Measurements from ENCODE around the gene ANAPC1.
A peak's percentile ranks its signal among the peaks of the same experiment; 100 is the strongest.
"Not testable (repeated sequence)": the region's sequence is repeated elsewhere in the genome, so short reads cannot be mapped to it uniquely, and the experiment has no call there.

The ANAPC1 gene

DNA sequence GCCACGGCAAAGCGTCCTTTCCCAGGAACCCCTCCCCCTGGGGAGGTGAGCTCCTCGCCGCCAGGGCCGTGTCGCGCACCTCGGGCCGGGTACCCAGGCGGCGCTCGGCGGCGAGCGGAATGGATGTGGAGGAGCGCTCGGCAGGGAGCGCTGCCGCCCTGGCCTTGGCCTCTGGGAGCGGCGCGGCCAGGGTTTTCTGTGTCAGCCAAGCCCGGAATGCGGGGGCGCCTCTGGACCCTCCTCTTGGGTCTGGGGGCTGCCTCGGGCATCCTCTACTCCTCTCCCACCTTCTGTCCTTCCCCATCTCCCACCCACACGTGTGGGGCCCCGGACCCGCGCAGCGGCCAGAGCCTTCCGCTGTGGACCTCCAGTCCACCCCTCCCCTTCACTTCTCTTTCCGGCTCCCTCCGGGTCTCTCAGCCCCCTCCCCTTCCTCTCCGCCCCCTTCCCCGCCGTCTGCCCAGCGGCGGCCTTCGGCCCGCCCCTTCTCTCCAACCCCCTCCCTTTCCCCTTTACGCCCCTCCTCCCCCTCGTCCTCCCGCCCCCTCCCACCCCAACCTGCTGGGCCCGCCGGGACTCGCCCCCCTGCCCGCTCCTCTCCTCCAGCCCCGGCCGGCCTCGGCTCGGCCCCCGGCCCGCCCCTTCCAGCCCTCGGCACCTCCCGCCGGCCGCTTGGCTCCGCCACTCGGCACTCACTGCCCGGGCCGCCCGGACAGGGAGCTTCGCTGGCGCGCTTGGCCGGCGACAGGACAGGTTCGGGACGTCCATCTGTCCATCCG lies 14.1 kb upstream of the ANAPC1 start, which contains the start of gene MERTK:
Gene MERTK, plus strand, starts transcription at position 684 of the 779 bp plus-strand sequence. CDS start 129 bp downstream, outside the sequence.
- Mint-ChIP-seq H3K4me1 (peaks cover 10% of the 10 kb centered on the region), H3K36me3 (no peaks in the 10 kb centered on the region), H3K27me3 (peaks cover 14% of the 10 kb centered on the region), H3K4me3 (peak within 1 kb of the TSS; percentile 70), H3K27ac (no peak within 1 kb of the TSS), H3K9me3 (no peaks in the 10 kb centered on the region)
- peak; percentile 84 for ATAC-seq (ENCODE audit: low read depth)
- DNase-seq (ENCODE audit: low spot score in 2 of 2), result peak; percentile 33 to 56

DNA sequence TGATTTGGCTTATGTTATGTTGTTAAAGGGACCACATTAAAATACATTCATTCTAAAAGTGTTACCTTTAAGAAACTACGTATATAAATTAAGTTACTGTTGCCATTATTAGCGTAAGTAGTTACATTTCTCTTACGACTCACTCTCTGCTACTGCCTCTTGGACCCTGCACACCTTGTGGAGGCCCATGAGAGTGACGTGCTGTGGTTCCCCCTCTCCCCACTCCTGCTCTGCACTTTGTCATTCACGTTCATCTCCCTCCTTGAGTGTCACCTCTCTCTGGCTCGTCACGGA lies 13.6 kb upstream of the ANAPC1 start:
- H3K4me1 Mint-ChIP-seq, result peaks cover 10% of the 10 kb centered on the region
- H3K9me3 Mint-ChIP-seq, result no peaks in the 10 kb centered on the region
- DNase-seq (ENCODE audit: low spot score in 2 of 2) (no peak), ATAC-seq (ENCODE audit: low read depth) (peak; percentile 44)
- peak overlapping the region; percentile 59 for H3K4me3 Mint-ChIP-seq
- H3K27ac Mint-ChIP-seq, result no peak overlapping the region
- H3K36me3 Mint-ChIP-seq, result no peaks in the 10 kb centered on the region
- H3K27me3 Mint-ChIP-seq, result peaks cover 13% of the 10 kb centered on the region

DNA sequence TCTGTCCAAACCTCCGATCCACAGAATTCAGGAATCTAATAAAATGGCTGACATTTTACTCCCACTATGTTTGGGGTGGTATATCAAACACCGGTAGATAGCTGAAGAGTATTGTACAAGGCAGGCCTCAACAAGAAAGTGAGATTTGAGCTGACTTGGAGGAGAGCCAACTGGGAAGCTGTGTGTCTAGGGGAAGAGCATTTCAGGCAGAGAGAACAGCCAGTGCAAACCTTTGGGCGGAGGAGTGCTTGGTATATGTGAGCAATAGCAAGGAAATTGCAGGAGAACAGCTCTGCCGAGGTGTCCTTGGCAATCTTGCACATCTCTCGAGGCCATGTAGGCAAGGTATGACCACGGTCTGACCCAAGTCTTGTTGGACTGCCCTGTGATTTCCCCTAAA lies 12.6 kb upstream of the ANAPC1 start:
- Mint-ChIP-seq H3K36me3 (no peaks in the 10 kb centered on the region), H3K4me3 (no peak overlapping the region), H3K27ac (no peak overlapping the region), H3K27me3 (peaks cover 13% of the 10 kb centered on the region), H3K9me3 (no peaks in the 10 kb centered on the region), H3K4me1 (peaks cover 10% of the 10 kb centered on the region)
- ATAC-seq (ENCODE audit: low read depth) (no peak), DNase-seq (ENCODE audit: low spot score in 2 of 2) (no peak)

DNA sequence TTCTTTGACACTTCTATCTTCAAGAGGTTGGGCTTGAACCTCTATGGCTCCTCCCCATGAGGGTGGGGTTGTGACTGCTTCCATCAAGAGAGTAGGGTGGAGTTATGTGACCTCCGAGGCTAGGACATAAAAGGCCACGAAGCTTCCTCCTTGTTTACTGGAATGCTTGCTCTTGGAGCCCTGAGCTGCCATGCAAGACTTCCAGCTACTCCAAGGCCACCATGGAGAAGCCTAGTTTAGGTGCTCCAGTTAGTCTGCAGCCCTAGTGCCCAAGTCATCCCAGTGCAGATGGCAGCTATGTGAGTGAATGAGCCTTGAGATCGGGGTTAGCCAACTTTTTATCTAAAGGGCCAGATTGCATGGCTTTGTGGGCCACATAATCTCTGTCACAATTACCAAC lies 12.0 kb upstream of the ANAPC1 start:
- ATAC-seq (ENCODE audit: low read depth) (no peak), DNase-seq (ENCODE audit: low spot score in 2 of 2) (no peak)
- peaks cover 10% of the 10 kb centered on the region for H3K4me1 Mint-ChIP-seq
- H3K27ac Mint-ChIP-seq, result no peak overlapping the region
- no peak overlapping the region for H3K4me3 Mint-ChIP-seq
- H3K27me3 Mint-ChIP-seq, result peaks cover 13% of the 10 kb centered on the region
- no peaks in the 10 kb centered on the region for H3K9me3 Mint-ChIP-seq
- H3K36me3 Mint-ChIP-seq, result no peaks in the 10 kb centered on the region

DNA sequence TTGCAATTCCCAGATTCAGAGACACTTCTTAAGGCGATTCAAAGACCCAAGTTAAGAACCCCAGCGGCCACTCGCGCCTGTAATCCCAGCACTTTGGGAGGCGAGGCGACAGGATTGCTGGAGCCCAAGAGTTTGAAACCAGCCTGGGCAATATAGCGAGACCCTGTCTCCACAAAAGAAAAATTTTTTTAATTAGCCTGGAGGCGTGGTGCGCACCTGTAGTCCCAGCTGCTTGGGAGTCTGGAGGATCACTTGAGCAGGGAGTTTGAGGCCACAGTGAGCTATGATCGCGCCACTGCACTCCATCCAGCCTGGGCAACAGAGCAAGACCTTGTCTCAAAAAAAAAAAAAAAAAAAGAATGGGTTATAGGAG lies 585 bp upstream of the ANAPC1 start:
- no peak for ATAC-seq (ENCODE audit: low read depth)
- Mint-ChIP-seq H3K9me3 (no peaks in the 10 kb centered on the region), H3K36me3 (peaks cover 4% of the 10 kb centered on the region), H3K4me1 (peaks cover 3% of the 10 kb centered on the region), H3K27me3 (no peaks in the 10 kb centered on the region), H3K4me3 (peak overlapping the region; percentile 98), H3K27ac (peak overlapping the region; percentile 90)
- DNase-seq (ENCODE audit: low spot score in 2 of 2), result no peak

DNA sequence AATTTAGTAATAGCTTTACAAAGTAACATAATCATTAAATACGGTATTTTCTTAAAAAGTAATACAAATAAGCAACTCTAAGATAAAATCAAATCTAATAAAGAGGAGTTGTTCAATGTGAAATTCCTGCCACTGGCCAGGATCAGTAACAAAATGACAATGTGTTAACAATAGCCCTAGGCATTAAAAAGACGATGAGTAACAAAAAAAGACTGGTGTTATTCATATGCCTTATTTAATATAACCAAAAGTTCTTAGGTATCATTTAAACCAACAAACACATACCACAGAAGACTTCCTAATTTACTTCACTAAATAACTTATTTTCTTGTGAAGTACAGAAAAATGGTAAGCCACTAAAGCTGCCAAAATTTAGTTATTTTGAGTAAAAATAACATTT lies 11.2 kb downstream of the ANAPC1 start:
- H3K9me3 Mint-ChIP-seq; H3K27ac Mint-ChIP-seq; H3K4me1 Mint-ChIP-seq; H3K27me3 Mint-ChIP-seq; DNase-seq (ENCODE audit: low spot score in 2 of 2); ATAC-seq (ENCODE audit: low read depth); H3K4me3 Mint-ChIP-seq: not testable (repeated sequence)
- H3K36me3 Mint-ChIP-seq, result peaks cover 21% of the 10 kb centered on the region

DNA sequence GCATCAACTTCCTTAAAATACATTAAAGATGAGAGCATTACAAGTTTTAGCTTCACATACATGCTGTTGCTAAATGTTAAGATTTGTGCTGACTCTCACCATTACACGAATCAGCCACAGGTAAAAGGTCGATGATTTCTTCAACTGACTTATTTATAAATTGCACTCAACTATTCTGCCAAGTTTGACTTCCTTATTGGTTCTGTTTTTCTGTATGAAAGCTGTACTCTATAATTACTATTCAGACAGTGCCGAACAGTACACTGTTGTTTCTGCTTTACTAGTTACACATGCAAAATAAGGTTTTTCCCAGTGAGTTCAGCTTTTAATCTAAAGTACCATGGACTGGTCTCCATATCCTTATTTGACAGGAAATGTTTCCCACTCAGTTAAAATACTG lies 18.9 kb downstream of the ANAPC1 start:
- H3K4me1 Mint-ChIP-seq; DNase-seq (ENCODE audit: low spot score in 2 of 2); H3K4me3 Mint-ChIP-seq; H3K9me3 Mint-ChIP-seq; ATAC-seq (ENCODE audit: low read depth); H3K27ac Mint-ChIP-seq; H3K27me3 Mint-ChIP-seq: not testable (repeated sequence)
- H3K36me3 Mint-ChIP-seq, result peaks cover 17% of the 10 kb centered on the region

DNA sequence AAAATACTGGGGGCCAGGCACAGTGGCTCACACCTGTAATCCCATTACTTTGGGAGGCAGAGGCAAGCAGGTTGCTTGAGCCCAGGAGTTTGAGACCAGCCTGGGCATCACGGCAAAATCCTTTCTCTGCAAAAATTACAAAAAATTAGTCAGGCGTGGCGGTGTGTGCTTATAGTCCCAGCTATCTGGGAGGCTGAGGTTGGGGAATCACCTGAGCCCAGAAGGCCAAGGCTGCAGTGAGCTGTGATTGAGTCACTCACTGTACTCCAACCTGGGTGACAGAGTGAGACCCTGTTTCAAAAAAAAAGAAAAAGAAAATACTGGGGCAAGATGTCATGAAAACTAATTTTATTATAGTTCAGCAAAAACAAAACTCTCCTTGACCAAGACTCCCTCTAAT lies 24.0 kb downstream of the ANAPC1 start:
- H3K9me3 Mint-ChIP-seq; ATAC-seq (ENCODE audit: low read depth); H3K4me3 Mint-ChIP-seq; H3K27me3 Mint-ChIP-seq; DNase-seq (ENCODE audit: low spot score in 2 of 2); H3K27ac Mint-ChIP-seq; H3K4me1 Mint-ChIP-seq: not testable (repeated sequence)
- H3K36me3 Mint-ChIP-seq, result peaks cover 24% of the 10 kb centered on the region

DNA sequence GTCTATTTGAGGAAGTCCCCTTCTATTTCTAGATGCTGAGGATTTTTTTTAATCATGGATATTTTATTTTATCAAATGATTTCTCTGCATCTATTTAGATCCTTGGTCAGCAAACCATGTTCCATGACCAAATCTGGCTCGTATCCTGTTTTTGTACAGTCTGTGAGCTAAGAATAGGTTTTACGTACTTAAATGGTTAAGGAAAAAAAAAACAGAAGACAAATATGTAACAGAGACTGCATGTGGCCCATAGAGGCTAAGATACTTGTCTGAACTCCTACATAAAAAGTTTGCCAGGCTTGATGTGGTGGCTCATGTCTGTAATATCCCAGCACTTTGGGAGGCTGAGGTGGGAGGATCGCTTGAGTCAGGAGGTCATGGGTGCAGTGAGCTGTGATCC lies 31.4 kb downstream of the ANAPC1 start:
- not testable (repeated sequence) for ATAC-seq (ENCODE audit: low read depth)

DNA sequence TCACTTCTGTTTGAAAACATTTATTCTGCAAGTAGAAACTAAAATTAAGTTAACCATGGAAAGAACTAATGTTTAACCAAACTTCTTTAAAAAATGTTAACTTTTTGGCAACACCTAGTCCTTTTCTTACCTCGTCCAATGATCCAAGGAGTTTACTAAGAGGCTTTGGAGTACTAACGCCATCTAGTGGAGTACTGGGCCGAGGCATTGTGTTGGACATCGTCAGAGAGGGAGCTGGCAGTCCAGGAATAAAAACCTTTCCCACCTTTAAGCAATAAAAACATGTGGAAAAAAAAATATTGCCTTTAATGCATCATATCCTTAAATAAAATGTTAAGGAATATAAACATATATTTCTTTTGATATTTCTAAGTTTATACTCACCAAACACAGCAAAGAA lies 33.3 kb downstream of the ANAPC1 start:
- not testable (repeated sequence) for H3K27ac Mint-ChIP-seq; H3K4me1 Mint-ChIP-seq; H3K27me3 Mint-ChIP-seq; ATAC-seq (ENCODE audit: low read depth); H3K4me3 Mint-ChIP-seq; H3K9me3 Mint-ChIP-seq; DNase-seq (ENCODE audit: low spot score in 2 of 2)
- H3K36me3 Mint-ChIP-seq, result peaks cover 17% of the 10 kb centered on the region

More for the DNA sequence above, 31.4 kb downstream of the ANAPC1 start:
- H3K36me3 Mint-ChIP-seq, result peaks cover 17% of the 10 kb centered on the region
- DNase-seq (ENCODE audit: low spot score in 2 of 2); H3K4me3 Mint-ChIP-seq; H3K9me3 Mint-ChIP-seq; H3K27me3 Mint-ChIP-seq; H3K4me1 Mint-ChIP-seq; H3K27ac Mint-ChIP-seq: not testable (repeated sequence)

DNA sequence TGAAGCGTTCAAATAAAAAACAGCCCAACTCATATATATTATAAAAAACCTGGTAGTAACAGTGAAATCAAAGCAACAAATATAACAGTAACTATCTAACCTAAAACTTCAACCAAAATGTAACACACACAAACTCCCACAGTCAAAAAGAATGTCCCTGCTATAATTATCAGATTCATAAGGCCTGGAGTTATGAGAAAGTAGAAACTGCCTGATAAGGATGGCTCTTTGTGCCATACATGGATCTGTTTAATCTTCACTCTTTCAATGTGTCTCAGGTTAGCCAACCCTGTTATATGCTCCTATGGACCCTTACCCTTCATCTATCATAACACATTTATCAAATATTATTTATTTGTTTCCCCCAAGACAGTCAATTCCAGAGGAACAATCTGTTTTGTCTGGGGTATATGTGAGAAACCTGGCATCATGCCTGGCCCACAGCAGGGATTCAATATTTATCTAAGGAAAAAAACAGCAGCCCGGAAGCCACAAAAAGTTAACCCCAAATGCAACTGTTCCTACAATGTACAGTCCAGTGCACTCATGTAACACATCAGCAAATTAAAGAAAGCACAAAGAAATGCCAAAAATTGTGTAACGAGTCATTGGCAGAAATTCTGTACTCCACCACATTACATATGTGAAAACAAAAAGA lies 44.2 kb downstream of the ANAPC1 start:
- not testable (repeated sequence) for H3K27me3 Mint-ChIP-seq; H3K4me1 Mint-ChIP-seq; H3K9me3 Mint-ChIP-seq; ATAC-seq (ENCODE audit: low read depth); H3K4me3 Mint-ChIP-seq; DNase-seq (ENCODE audit: low spot score in 2 of 2); H3K27ac Mint-ChIP-seq
- H3K36me3 Mint-ChIP-seq, result peaks cover 14% of the 10 kb centered on the region

DNA sequence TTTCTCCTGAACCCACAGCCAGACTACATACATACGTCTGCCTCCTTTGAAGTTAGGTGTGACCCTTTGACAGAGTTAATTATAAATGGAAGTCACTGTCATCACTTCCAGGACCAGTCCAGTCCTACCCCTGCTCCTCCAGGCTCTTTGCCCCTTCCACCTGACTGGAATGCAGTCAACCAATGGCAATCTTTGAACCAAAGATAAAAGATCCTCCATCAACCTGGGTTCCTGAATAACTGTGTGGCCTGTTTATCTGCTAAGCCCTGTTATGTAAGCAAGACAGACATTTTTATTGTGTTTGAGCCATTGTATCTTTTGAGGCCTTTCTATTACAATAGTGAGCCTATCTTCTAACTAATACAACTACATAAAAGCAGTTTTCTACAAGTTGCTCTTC lies 45.0 kb downstream of the ANAPC1 start:
- not testable (repeated sequence) for ATAC-seq (ENCODE audit: low read depth); H3K9me3 Mint-ChIP-seq; H3K4me3 Mint-ChIP-seq; H3K27me3 Mint-ChIP-seq; H3K4me1 Mint-ChIP-seq; H3K27ac Mint-ChIP-seq; DNase-seq (ENCODE audit: low spot score in 2 of 2)
- peaks cover 19% of the 10 kb centered on the region for H3K36me3 Mint-ChIP-seq

DNA sequence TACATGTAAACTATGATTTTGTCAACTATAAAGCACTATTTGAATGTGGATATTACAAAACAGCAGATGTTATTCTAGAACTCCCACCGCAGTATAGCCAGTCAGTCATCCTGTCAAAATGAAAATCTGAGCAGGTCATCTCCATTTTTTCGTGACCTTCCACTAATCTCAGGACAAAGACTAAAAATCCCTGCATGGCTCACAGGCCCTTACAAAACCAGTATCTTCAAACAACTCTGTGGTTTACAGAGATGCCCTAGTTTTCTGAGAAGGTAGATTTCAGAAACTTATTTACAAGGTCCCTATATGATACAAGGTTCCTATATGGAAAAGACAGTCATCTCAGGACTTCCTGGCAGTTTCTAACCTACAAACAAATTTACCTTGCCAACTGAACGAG lies 49.8 kb downstream of the ANAPC1 start:
- not testable (repeated sequence) for H3K4me3 Mint-ChIP-seq; H3K4me1 Mint-ChIP-seq; DNase-seq (ENCODE audit: low spot score in 2 of 2); H3K9me3 Mint-ChIP-seq; H3K27ac Mint-ChIP-seq; ATAC-seq (ENCODE audit: low read depth); H3K27me3 Mint-ChIP-seq
- H3K36me3 Mint-ChIP-seq, result peaks cover 19% of the 10 kb centered on the region

DNA sequence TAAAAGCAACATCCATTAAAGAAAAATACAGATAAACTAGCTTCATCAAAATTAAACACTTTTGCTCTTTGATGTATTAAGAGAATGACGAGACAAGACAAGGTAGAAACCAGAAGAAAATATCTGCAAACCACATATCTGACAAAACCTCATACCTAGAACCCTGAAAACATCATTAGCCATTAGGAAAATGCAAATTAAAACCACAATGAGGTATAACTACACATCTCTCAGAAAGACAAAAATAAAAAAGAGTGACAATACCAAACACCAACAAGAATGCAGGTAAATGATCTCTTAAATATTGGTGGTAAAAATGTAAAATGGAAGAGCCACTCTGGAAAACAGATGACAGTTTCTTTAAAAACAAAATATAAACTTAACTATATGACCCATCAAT lies 53.5 kb downstream of the ANAPC1 start:
- not testable (repeated sequence) for H3K4me1 Mint-ChIP-seq; H3K27ac Mint-ChIP-seq; H3K4me3 Mint-ChIP-seq; DNase-seq (ENCODE audit: low spot score in 2 of 2); H3K9me3 Mint-ChIP-seq; H3K27me3 Mint-ChIP-seq
- ATAC-seq (ENCODE audit: low read depth), result peak; percentile 35
- peaks cover 33% of the 10 kb centered on the region for H3K36me3 Mint-ChIP-seq
